ENCODE results near the gene ARHGEF3. TPM values are rescaled to one million over a fixed set of nuclear protein-coding genes. Genes with fewer than 3 reads are reported as not detected.
A peak's percentile ranks its signal among the peaks of the same experiment; 100 is the strongest.

ARHGEF3 gene
- total and polyA plus RNA-seq, 10 donors, result 8.0 to 35.1 (median 31.7) TPM

- no peak overlapping the region for H3K4me3 ChIP-seq
- no peaks in the 10 kb centered on the region for H3K9me3 ChIP-seq
- no peak for DNase-seq
- no peaks in the 10 kb centered on the region for H3K27me3 ChIP-seq (replicated peaks in 1 of 7)
- 50 to 88% (median 71%) methylated on average over 1 of the region's 1 CpG for WGBS, 5 donors
- TF ChIP-seq, protein P1, sequence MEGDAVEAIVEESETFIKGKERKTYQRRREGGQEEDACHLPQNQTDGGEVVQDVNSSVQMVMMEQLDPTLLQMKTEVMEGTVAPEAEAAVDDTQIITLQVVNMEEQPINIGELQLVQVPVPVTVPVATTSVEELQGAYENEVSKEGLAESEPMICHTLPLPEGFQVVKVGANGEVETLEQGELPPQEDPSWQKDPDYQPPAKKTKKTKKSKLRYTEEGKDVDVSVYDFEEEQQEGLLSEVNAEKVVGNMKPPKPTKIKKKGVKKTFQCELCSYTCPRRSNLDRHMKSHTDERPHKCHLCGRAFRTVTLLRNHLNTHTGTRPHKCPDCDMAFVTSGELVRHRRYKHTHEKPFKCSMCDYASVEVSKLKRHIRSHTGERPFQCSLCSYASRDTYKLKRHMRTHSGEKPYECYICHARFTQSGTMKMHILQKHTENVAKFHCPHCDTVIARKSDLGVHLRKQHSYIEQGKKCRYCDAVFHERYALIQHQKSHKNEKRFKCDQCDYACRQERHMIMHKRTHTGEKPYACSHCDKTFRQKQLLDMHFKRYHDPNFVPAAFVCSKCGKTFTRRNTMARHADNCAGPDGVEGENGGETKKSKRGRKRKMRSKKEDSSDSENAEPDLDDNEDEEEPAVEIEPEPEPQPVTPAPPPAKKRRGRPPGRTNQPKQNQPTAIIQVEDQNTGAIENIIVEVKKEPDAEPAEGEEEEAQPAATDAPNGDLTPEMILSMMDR (IDR thresholded peaks at IDR 0.05 in 8 of 11, conservative IDR thresholded peaks at IDR 0.05 in 3 of 11), result no peak
- no peak for TF ChIP-seq POLR2A (IDR thresholded peaks at IDR 0.05)
- TF ChIP-seq POLR2AphosphoS5 (IDR thresholded peaks at IDR 0.05), result no peak
- no peak overlapping the region for H3K27ac ChIP-seq
- peaks cover 0 to 10% (median 0%) of the 10 kb centered on the region in 6 donors for H3K36me3 ChIP-seq
- peaks cover 11 to 83% (median 24%) of the 10 kb centered on the region in 6 donors for H3K4me1 ChIP-seq
- intact Hi-C loops (cut with DNase I; ENCODE audit: low total_unique reads), result no loop called here
Observed at GRCh38 chr3:56762718-56763117, 39.0 kb downstream of the ARHGEF3 start.

- intact Hi-C loops (cut with DNase I; ENCODE audit: low total_unique reads), result no loop called here
- no peak for DNase-seq
- WGBS, 5 donors, result 80 to 92% (median 88%) methylated on average over 11 of the region's 11 CpGs
- no peaks in the 10 kb centered on the region for H3K27me3 ChIP-seq (replicated peaks in 1 of 7)
- peaks cover 0 to 10% (median 0%) of the 10 kb centered on the region in 6 donors for H3K36me3 ChIP-seq
- no peaks in the 10 kb centered on the region for H3K9me3 ChIP-seq
- peaks cover 11 to 87% (median 27%) of the 10 kb centered on the region in 6 donors for H3K4me1 ChIP-seq
- peak overlapping the region in 1 of 8 donors; percentile 28 for H3K27ac ChIP-seq
- no peak overlapping the region for H3K4me3 ChIP-seq
- TF ChIP-seq POLR2A (IDR thresholded peaks at IDR 0.05) (no peak), POLR2AphosphoS5 (IDR thresholded peaks at IDR 0.05) (no peak)
- TF ChIP-seq, protein P1 (IDR thresholded peaks at IDR 0.05 in 8 of 11, conservative IDR thresholded peaks at IDR 0.05 in 3 of 11), result no peak
Observed at GRCh38 chr3:56761887-56762651, 39.7 kb downstream of the ARHGEF3 start.

- Histone ChIP-seq H3K36me3 (no peaks in the 10 kb centered on the region), H3K4me1 (peaks cover 16 to 87% (median 35%) of the 10 kb centered on the region in 6 donors), H3K27me3 (replicated peaks in 1 of 7) (no peaks in the 10 kb centered on the region), H3K4me3 (no peak overlapping the region), H3K9me3 (no peaks in the 10 kb centered on the region), H3K27ac (peak overlapping the region in 1 of 8 donors; percentile 28)
- TF ChIP-seq POLR2AphosphoS5 (IDR thresholded peaks at IDR 0.05) (no peak), POLR2A (IDR thresholded peaks at IDR 0.05) (no peak)
- TF ChIP-seq, protein P1 (IDR thresholded peaks at IDR 0.05 in 8 of 11, conservative IDR thresholded peaks at IDR 0.05 in 3 of 11), result no peak
- WGBS, 5 donors, result 63 to 97% (median 96%) methylated on average over 2 of the region's 2 CpGs
- DNase-seq, result no peak
- intact Hi-C loops (cut with DNase I; ENCODE audit: low total_unique reads), result no loop called here
Observed at GRCh38 chr3:56761023-56761422, 40.7 kb downstream of the ARHGEF3 start.

DNA sequence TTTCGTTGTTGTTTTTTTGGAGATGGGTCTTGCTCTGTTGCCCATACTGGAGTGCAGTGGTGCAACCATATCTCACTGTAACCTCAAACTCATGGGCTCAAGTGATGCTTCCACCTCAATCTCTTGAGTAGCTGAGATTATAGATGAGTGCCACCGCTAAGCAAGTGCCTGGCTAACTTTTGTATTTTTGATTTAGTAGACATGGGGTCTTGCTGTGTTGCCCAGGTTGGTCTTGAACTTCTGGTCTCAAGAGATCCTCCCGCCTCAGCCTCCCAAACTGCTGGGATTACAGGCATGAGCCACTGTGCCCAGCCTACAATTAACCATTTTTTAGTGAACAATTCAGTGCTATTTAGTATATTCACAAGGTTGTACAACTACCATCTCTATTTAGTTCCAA is 42.2 kb downstream of the ARHGEF3 start:
- peaks cover 28 to 95% (median 47%) of the 10 kb centered on the region in 6 donors for H3K4me1 ChIP-seq
- H3K9me3 ChIP-seq, result no peaks in the 10 kb centered on the region
- H3K27me3 ChIP-seq (replicated peaks in 1 of 7), result no peaks in the 10 kb centered on the region
- 86 to 94% (median 90%) methylated on average over 3 of the region's 3 CpGs for whole genome bisulfite sequencing, 5 donors
- TF ChIP-seq POLR2AphosphoS5 (IDR thresholded peaks at IDR 0.05), result no peak
- TF ChIP-seq, protein P1 (IDR thresholded peaks at IDR 0.05 in 8 of 11, conservative IDR thresholded peaks at IDR 0.05 in 3 of 11), result no peak
- no peak for TF ChIP-seq POLR2A (IDR thresholded peaks at IDR 0.05)
- H3K4me3 ChIP-seq, result no peak overlapping the region
- H3K36me3 ChIP-seq, result no peaks in the 10 kb centered on the region
- intact Hi-C loops (cut with DNase I; ENCODE audit: low total_unique reads), result no loop called here
- H3K27ac ChIP-seq, result peak overlapping the region in 4 of 8 donors; percentile 71 to 88 (median 80)
- no peak for DNase-seq
